Caki2 (cell line): Measurements from ENCODE around the gene IPO4. TPM values are rescaled to one million over a fixed set of nuclear protein-coding genes. Genes with fewer than 3 reads are reported as not detected.
A peak's percentile ranks its signal among the peaks of the same experiment; 100 is the strongest.

Experiments used
- DNase-seq: peaks from one replicate; pipeline ENCODE4 v3.0.0-alpha.2; 2015; ENCODE audit warnings: low read depth
- in situ Hi-C: cut with HindIII; loops from 2 replicates; pipeline ENCODE4 v1.10.0; 2016; ENCODE audit warnings: low sequenced_read_pairs, low pct_unique_long_range_greater_than_20kb, mixed read lengths
- total RNA-seq: library from RNA; depleted of rRNA; stranded (reverse); fragments of >200 nt; shearing (Covaris generic); gene quantifications from 2 replicates; pipeline ENCODE4 v1.2.3, GENCODE V29; 2014; ENCODE audit warnings: low replicate concordance

Gene IPO4
- total RNA-seq, 1 experiment from 2014 or later: 32.7 TPM

GRCh38 chr14:24182110-24182882 lies 6.3 kb downstream of the IPO4 start:
- in situ Hi-C loops: no loop called here
- DNase-seq: no peak

- in situ Hi-C loops: no loop called here
- DNase-seq: no peak
These were observed 7.1 kb downstream of the IPO4 start for GRCh38 chr14:24181371-24182077.

- in situ Hi-C loops: no loop called here
- DNase-seq: peak; percentile 68
These were observed 8.4 kb downstream of the IPO4 start for GRCh38 chr14:24179961-24180796.

GRCh38 chr14:24179294-24179960 lies 9.2 kb downstream of the IPO4 start:
- no peak for DNase-seq
- in situ Hi-C loops: no loop called here

GRCh38 chr14:24178399-24179178 lies 10.0 kb downstream of the IPO4 start:
- DNase-seq: no peak
- in situ Hi-C loops: no loop called here

GRCh38 chr14:24177891-24178290 lies 10.7 kb downstream of the IPO4 start:
- in situ Hi-C loops: no loop called here
- no peak for DNase-seq

- DNase-seq: no peak
- in situ Hi-C loops: no loop called here
These were observed 11.4 kb downstream of the IPO4 start for GRCh38 chr14:24177041-24177825.

GRCh38 chr14:24176599-24176998 lies 12.0 kb downstream of the IPO4 start:
- in situ Hi-C loops: no loop called here
- no peak for DNase-seq

GRCh38 chr14:24172871-24173281 lies 15.7 kb downstream of the IPO4 start:
- DNase-seq: no peak

GRCh38 chr14:24172261-24172860 lies 16.3 kb downstream of the IPO4 start:
- DNase-seq: no peak
- in situ Hi-C loops: no loop called here

More at GRCh38 chr14:24172871-24173281, 15.7 kb downstream of the IPO4 start:
- in situ Hi-C loops: no loop called here

- in situ Hi-C loops: no loop called here
- DNase-seq: no peak
These were observed 17.0 kb downstream of the IPO4 start, which contains the start of gene REC8 for GRCh38 chr14:24171422-24172260. Gene REC8, plus strand, starts transcription at chr14:24172080. Its CDS starts 473 bp downstream, at chr14:24172553.

GRCh38 chr14:24167469-24168114 lies 21.0 kb downstream of the IPO4 start:
- no peak for DNase-seq
- in situ Hi-C loops: no loop called here

GRCh38 chr14:24165785-24166184 lies 22.8 kb downstream of the IPO4 start:
- in situ Hi-C loops: no loop called here
- DNase-seq: no peak

GRCh38 chr14:24164518-24164991 lies 24.1 kb downstream of the IPO4 start:
- no peak for DNase-seq
- in situ Hi-C loops: no loop called here

GRCh38 chr14:24162093-24162492 lies 26.5 kb downstream of the IPO4 start:
- in situ Hi-C loops: no loop called here
- DNase-seq: no peak
